Stimulated activated CD4-positive, alpha-beta T cell treated with anti-CD3 and anti-CD28 coated beads, Interleukin-2, amount 100 ng/mL, for 48 hours (primary cell): Measurements from ENCODE around the gene WRAP73.

Experiments
- DNase-seq, 2 donors: peaks; one replicate each; pipeline ENCODE4 v3.0.0-alpha.2; 2020

The WRAP73 gene

GRCh38 chr1:3681898-3682806 lies 32.2 kb upstream of the WRAP73 start:
- DNase-seq, result no peak

- DNase-seq, result no peak
Measured at GRCh38 chr1:3681231-3681897, 31.5 kb upstream of the WRAP73 start.

- DNase-seq, result no peak
Measured at GRCh38 chr1:3680488-3681230, 30.8 kb upstream of the WRAP73 start.

GRCh38 chr1:3679799-3680453 lies 30.0 kb upstream of the WRAP73 start:
- no peak for DNase-seq

GRCh38 chr1:3679098-3679555 lies 29.2 kb upstream of the WRAP73 start:
- no peak for DNase-seq

- DNase-seq, result no peak
Measured at GRCh38 chr1:3678361-3679097, 28.6 kb upstream of the WRAP73 start.

GRCh38 chr1:3677484-3677883 lies 27.6 kb upstream of the WRAP73 start:
- no peak for DNase-seq

GRCh38 chr1:3676581-3677470 lies 26.9 kb upstream of the WRAP73 start:
- DNase-seq, result no peak

GRCh38 chr1:3675436-3675835 lies 25.5 kb upstream of the WRAP73 start:
- DNase-seq, result no peak

- no peak for DNase-seq
Measured at GRCh38 chr1:3674100-3675094, 24.5 kb upstream of the WRAP73 start.

GRCh38 chr1:3673381-3674099 lies 23.6 kb upstream of the WRAP73 start:
- DNase-seq, result no peak

- no peak for DNase-seq
Measured at GRCh38 chr1:3672971-3673361, 23.1 kb upstream of the WRAP73 start.

- no peak for DNase-seq
Measured at GRCh38 chr1:3672231-3672970, 22.5 kb upstream of the WRAP73 start.

- DNase-seq, result no peak
Measured at GRCh38 chr1:3671371-3672180, 21.7 kb upstream of the WRAP73 start.

GRCh38 chr1:3670823-3671265 lies 20.9 kb upstream of the WRAP73 start:
- no peak for DNase-seq

- DNase-seq, result no peak
Measured at GRCh38 chr1:3669971-3670431, 20.1 kb upstream of the WRAP73 start.

GRCh38 chr1:3669421-3669821 lies 19.5 kb upstream of the WRAP73 start:
- DNase-seq, result no peak
